ENCODE measurements around the gene CARNS1. TPM values are rescaled to one million over a fixed set of nuclear protein-coding genes. Genes with fewer than 3 reads are reported as not detected.

CARNS1 gene
- total RNA-seq, 1 experiment from 2014 or later, result 0.13 TPM

- no peak for DNase-seq (ENCODE audit: low spot score)
- ChIA-PET CTCF (no interaction called here), POLR2A (ENCODE audit: low non-redundant PET) (interaction anchor here (0.6 kb wide), 1 partner anchor 28 kb away, joined by 3 read pairs; no protein-coding TSS in a partner anchor)
- no peaks in the 10 kb centered on the region for H3K27me3 ChIP-seq (replicated peaks; ENCODE audit: insufficient read depth, low read depth, low read length, poor library complexity)
- no peak overlapping the region for H3K4me3 ChIP-seq (ENCODE audit: low read depth, low read length, poor library complexity, severe bottlenecking)
- H3K36me3 ChIP-seq (ENCODE audit: insufficient read depth, low read length, poor library complexity, severe bottlenecking), result no peaks in the 10 kb centered on the region
- H3K27ac ChIP-seq (ENCODE audit: low read depth, low read length, poor library complexity, severe bottlenecking), result no peak overlapping the region
- no TSS peak for BruUV-seq (replicated peaks)
- no peak for TF ChIP-seq EZH2 (IDR thresholded peaks at IDR 0.05; ENCODE audit: borderline replicate concordance, low read depth, low read length, poor library complexity, severe bottlenecking)
- TF ChIP-seq CTCF (conservative IDR thresholded peaks at IDR 0.05; ENCODE audit: low read depth, low read length), result no peak
- H3K9me3 ChIP-seq (ENCODE audit: low read depth, low read length, poor library complexity, severe bottlenecking), result no peaks in the 10 kb centered on the region
- intact Hi-C loops (cut with micrococcal nuclease; ENCODE audit: unreplicated experiment), result no loop called here
- peaks cover 35% of the 10 kb centered on the region for H3K4me1 ChIP-seq (ENCODE audit: insufficient read depth, low read length, poor library complexity, severe bottlenecking)
Measured at GRCh38 chr11:67375320-67376055, 40.0 kb upstream of the CARNS1 start.

DNA sequence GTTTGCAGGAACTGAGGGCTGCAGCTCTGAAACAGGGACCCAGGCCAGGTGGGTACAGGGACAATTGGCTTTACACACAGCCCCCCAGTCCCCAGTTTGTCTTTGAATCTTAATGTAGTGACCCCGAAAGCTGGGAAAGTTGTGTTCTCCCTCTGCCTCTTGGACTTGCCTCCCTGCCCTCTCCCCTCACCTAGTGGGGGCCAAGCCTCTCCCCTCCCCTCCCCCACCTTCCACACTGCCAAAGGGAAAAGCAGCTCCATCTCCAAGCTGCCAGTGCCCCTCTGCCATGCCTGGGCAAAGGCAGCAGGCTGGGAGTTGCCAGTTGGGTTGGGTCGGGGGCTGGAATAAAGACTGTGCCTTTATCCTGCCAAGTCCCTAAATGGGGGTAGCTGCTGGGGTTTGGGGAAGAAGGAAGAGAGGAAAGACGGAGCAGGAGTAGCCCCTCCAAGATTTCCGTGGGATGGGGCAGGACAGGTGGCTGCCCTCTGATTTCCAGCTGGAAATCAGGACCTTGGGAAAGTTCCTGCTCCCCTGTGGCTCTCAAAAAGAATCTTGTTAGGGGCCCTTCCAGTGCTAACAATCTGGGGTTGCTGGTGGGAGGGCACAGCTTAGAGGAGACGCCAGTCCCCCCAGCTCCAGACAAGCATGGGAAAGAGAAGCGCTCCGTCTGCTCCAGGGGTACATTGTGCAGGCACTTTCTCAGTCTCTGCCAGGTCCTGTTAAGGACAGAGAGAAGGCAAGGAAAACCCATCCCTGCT, 39.2 kb upstream of the CARNS1 start:
- CTCF ChIA-PET, result interaction anchor here (0.5 to 0.6 kb wide), 2 partner anchors 27 to 49 kb away, joined by 3 to 7 read pairs; no protein-coding TSS in a partner anchor
- peaks cover 30% of the 10 kb centered on the region for H3K4me1 ChIP-seq (ENCODE audit: insufficient read depth, low read length, poor library complexity, severe bottlenecking)

More for the DNA sequence above, 39.2 kb upstream of the CARNS1 start:
- no peak overlapping the region for H3K4me3 ChIP-seq (ENCODE audit: low read depth, low read length, poor library complexity, severe bottlenecking)
- intact Hi-C loops (cut with micrococcal nuclease; ENCODE audit: unreplicated experiment), result no loop called here
- DNase-seq (ENCODE audit: low spot score), result no peak
- no peaks in the 10 kb centered on the region for H3K27me3 ChIP-seq (replicated peaks; ENCODE audit: insufficient read depth, low read depth, low read length, poor library complexity)
- TF ChIP-seq CTCF (conservative IDR thresholded peaks at IDR 0.05; ENCODE audit: low read depth, low read length) (no peak), EZH2 (IDR thresholded peaks at IDR 0.05; ENCODE audit: borderline replicate concordance, low read depth, low read length, poor library complexity, severe bottlenecking) (no peak)
- no peaks in the 10 kb centered on the region for H3K36me3 ChIP-seq (ENCODE audit: insufficient read depth, low read length, poor library complexity, severe bottlenecking)
- no peaks in the 10 kb centered on the region for H3K9me3 ChIP-seq (ENCODE audit: low read depth, low read length, poor library complexity, severe bottlenecking)
- H3K27ac ChIP-seq (ENCODE audit: low read depth, low read length, poor library complexity, severe bottlenecking), result no peak overlapping the region
- POLR2A ChIA-PET (ENCODE audit: low non-redundant PET), result interaction anchor here (0.6 kb wide), 1 partner anchor 23 kb away, joined by 3 read pairs; the partner anchor contains the start of gene POLD4
- no TSS peak for BruUV-seq (replicated peaks)

Data from A673 (cell line).